Stimulated activated CD4-positive, alpha-beta T cell treated with anti-CD3 and anti-CD28 coated beads, Interleukin-2, amount 100 ng/mL, for 4 hours (primary cell): ENCODE measurements around the gene STX8.
"Not testable (repeated sequence)": the region's sequence is repeated elsewhere in the genome, so short reads cannot be mapped to it uniquely, and the experiment has no call there.

Source experiments
- DNase-seq: peaks from one replicate; pipeline ENCODE4 v3.0.0-alpha.2; 2020; ENCODE audit warnings: low read depth

STX8 gene

GRCh38 chr17:9258115-9259015, 317.3 kb downstream of the STX8 start:
- DNase-seq = no peak

- not testable (repeated sequence) for DNase-seq
These were observed 318.0 kb downstream of the STX8 start for GRCh38 chr17:9257630-9257965.

- no peak for DNase-seq
These were observed 318.6 kb downstream of the STX8 start for GRCh38 chr17:9256751-9257629.

- no peak for DNase-seq
These were observed 319.3 kb downstream of the STX8 start for GRCh38 chr17:9256361-9256750.

- no peak for DNase-seq
These were observed 319.8 kb downstream of the STX8 start for GRCh38 chr17:9255833-9256232.

GRCh38 chr17:9254841-9255240, 320.8 kb downstream of the STX8 start:
- DNase-seq = no peak

GRCh38 chr17:9253308-9253707, 322.3 kb downstream of the STX8 start:
- DNase-seq = no peak

GRCh38 chr17:9251273-9251672, 324.3 kb downstream of the STX8 start:
- DNase-seq = no peak

- DNase-seq = no peak
These were observed 326.2 kb downstream of the STX8 start for GRCh38 chr17:9249245-9249953.

- no peak for DNase-seq
These were observed 328.1 kb downstream of the STX8 start for GRCh38 chr17:9247401-9247938.

- DNase-seq = no peak
These were observed 331.3 kb downstream of the STX8 start for GRCh38 chr17:9244066-9245052.

- no peak for DNase-seq
These were observed 332.6 kb downstream of the STX8 start for GRCh38 chr17:9242983-9243382.

GRCh38 chr17:9242497-9242881, 333.1 kb downstream of the STX8 start:
- no peak for DNase-seq

- DNase-seq = no peak
These were observed 333.7 kb downstream of the STX8 start for GRCh38 chr17:9241774-9242496.

GRCh38 chr17:9241371-9241712, 334.3 kb downstream of the STX8 start:
- DNase-seq = no peak

- no peak for DNase-seq
These were observed 334.8 kb downstream of the STX8 start for GRCh38 chr17:9240659-9241370.

GRCh38 chr17:9239793-9240658, 335.6 kb downstream of the STX8 start:
- DNase-seq = peak; percentile 49

GRCh38 chr17:9239246-9239792, 336.3 kb downstream of the STX8 start:
- DNase-seq = no peak
